Umbilical cord (tissue), 2 donors: ENCODE data around the gene NPPB. TPM values are rescaled to one million over a fixed set of nuclear protein-coding genes. Genes with fewer than 3 reads are reported as not detected.
"Not testable (repeated sequence)": the region's sequence is repeated elsewhere in the genome, so short reads cannot be mapped to it uniquely, and the experiment has no call there.

Experiments
- DNase-seq: peaks from one replicate; pipeline ENCODE4 v3.0.0-alpha.2; 2015; ENCODE audit warnings: low spot score
- total RNA-seq: library from RNA; depleted of rRNA; stranded (reverse); fragments of >200 nt; gene quantifications from one replicate; pipeline ENCODE4 v1.2.3, GENCODE V29; 2014; ENCODE audit warnings: low replicate concordance; ENCODE audit not compliant: insufficient read depth

Gene NPPB
- total RNA-seq = not detected

DNA sequence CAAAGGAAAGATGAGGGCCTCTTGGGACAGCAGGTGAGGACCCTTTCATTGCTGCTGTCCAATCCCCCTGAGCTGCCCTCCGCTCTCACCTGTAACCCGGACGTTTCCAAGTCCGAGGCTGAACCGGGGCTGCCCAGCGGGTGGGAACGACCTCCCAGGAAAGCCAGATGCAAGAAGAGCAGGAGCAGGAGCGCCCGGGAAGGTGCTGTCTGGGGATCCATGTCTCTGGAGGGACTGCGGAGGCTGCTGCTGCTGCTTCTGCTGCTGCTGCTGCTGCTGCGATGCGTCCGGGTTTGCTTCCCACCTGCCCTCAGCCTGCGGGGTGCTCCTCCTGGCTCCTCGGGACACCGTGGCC is at the start of gene NPPB:
NPPB (minus strand) TSS at position 333 of the 355 bp plus-strand sequence; CDS start at position 221, 112 bp downstream.
- DNase-seq = no peak

DNA sequence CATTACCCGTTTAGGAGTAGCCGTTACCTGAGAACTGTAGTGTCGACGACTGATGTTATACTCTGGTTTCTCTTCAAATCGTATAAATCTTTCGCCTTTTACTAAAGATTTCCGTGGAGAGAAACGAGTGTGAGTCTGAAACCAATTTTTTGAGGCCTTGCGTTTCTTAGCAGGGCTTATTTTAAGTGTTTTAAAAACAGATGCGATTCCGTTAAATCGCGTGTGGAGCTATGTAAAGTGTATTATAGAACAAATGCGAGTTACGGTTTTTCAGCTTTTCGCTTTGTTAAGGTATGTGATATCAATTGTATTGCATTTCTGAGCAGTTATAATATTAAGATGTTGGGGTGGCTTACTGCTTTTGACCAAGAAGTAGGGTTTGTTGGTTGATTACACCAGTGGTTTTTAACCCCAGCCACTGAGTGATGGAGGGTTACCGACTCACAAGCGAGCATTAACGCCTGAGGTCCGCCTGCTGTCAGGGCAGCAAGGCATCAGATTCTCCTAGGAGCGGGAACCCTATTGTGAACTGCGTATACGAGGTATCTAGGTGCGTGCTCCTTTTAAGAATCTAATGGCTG is 49.4 kb upstream of the NPPB start:
- peak; percentile 97 for DNase-seq

DNA sequence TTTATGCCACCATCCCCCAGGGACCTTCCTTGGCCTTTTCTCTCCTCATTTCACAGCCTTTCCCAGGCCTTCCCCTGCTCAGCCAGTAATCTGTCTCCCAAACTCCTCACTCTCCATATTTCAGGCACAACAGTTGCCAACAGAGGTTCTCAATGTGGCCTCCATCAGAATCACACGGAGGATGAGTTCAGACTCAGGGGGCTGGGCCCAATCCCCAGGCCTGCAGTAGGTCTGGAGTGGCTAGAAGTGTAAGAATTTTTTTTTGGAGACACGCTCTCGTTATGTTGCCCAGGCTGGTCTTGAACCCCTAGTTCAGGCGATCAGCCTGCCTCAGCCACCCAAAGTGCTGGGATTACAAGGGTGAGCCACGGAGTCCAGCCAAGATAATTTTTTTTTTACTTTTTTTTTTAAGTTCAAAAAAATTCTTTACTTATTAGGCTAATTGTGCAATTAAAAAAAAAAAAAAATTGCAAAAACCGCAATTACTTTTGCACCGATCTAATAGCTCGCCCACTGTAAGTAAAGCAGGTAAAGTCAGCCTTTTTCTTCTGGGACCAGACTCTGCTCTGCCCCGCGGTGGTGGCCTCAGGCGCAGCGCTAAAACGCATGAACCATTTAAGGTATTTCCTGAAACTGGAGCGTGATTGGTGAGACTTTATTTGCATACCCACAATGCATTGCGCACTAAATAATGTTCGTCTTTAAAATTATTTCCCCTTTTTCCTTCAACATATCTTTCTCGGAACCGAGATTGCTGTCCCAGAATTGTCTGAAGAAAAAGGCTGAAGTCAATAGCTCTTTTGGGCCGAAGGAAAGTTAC is 48.7 kb upstream of the NPPB start:
- DNase-seq = peak; percentile 98

DNA sequence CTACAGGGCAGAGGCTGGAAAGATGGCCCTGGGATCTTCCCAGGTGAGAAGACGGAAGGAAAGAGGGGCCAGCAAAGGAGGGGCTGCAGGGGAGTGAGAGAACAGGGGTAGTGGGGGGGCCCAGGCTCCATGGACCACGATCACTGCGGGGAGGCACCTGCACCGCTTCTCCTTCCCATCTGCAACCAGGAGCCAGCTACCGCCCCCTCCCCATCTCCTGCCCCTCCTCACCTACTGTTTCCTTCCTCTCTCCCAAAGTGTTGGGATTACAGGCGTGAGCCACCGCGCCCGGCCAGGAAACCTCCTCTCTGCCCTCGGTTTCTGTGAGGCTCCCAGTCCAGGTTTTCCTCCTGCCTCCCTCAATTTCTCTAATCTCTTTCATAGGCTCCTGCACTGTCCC is 48.1 kb upstream of the NPPB start:
- no peak for DNase-seq

DNA sequence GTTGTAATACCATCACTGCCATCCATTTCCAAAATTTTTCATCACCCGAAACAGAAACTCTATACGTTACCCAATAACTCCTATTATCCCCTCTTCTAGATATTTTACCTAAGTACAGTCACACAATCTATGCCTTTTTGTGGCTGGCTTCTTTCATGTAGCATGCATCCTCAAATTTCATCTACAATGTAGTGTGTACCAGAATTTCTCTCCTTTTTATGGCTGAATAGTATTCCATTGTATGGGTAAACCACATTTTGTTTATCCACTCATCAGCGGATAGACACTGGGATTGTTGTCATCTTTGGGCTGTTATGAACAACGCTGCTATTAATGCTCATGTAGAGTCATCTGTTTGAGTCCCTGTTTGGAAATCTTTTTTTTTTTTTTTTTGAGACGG is 46.2 kb upstream of the NPPB start:
- no peak for DNase-seq

DNA sequence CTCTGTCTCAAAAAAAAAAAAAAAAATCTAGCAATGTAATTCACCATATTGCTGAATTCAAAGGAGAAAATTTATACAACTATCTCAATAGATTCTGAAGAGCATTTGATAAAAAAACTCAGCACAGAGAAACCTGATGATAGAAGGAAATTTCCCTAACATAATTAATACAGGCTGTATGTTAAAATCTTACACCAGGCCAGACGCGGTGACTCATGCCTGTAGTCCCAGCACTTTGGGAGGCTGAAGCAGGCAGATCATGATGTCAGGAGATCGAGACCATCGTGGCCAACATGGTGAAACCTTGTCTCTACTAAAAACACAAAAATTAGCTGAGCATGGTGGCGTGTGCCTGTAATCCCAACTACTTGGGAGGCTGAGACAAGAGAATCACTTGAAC is 45.4 kb upstream of the NPPB start:
- not testable (repeated sequence) for DNase-seq

DNA sequence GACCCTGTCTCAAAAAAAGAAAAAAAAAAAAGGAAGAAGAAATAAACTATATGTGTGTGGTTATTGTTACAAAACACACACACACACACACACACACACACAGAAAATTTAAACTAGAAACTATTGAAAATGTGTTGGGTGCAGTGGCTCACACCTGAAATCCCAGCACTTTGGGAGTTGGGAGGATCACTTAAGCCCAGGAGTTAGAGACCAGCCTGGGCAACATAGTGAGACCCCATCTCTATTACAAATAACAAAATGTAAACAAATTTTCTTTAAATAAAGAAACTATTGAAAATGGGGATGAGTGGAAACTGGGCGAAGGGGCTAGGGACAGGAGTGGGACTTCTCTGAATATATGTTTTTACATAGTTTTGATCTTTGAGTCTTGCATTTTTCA is 44.5 kb upstream of the NPPB start:
- DNase-seq = no peak

DNA sequence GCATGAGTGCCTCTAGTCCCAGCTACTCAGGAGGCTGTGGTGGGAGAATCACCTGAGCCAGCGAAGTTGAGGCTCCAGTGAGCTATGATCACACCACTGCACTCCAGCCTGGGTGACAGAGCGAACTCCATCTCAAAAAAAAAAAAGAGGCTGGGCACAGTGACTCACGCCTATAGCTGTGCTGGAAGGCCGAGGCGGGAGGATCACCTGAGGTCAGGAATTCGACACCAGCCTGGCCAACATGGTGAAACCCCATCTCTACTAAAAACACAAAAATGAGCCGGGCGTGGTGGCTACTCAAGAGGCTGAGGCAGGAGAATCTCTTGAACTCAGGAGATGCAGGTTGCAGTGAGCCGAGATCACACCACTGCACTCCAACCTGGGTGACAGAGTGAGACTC is 42.7 kb upstream of the NPPB start:
- not testable (repeated sequence) for DNase-seq

DNA sequence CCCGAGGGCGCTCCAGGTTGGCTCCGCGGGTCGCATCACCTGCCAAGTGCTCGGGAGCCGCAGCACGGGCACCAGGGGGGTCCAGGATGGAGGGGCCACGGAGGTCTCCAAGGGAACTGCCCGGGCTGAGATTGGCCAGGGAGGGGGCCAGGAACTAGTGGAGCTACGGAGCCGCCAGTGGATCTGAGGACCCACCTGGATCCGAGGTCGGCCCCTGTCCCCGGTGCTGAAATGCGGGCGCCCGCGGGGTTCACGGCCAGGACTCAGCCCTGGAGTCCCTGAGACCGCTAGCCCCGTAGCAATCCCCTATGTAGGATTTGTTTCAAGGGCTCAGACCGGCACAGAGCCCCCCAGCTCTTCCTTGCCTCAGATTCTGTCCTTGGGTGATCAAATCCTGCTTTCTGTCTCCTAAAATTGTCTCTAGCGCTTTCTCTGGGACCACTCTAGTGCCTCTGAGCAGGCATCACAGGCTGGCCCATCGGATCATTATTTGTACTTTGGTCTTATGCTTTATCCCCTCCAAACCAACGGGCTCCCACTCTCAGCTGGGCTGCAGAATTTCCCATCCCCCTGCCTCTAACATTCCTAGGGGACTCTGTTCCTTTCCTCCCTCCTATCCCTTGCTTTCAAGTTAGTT is 40.2 kb upstream of the NPPB start:
- no peak for DNase-seq

DNA sequence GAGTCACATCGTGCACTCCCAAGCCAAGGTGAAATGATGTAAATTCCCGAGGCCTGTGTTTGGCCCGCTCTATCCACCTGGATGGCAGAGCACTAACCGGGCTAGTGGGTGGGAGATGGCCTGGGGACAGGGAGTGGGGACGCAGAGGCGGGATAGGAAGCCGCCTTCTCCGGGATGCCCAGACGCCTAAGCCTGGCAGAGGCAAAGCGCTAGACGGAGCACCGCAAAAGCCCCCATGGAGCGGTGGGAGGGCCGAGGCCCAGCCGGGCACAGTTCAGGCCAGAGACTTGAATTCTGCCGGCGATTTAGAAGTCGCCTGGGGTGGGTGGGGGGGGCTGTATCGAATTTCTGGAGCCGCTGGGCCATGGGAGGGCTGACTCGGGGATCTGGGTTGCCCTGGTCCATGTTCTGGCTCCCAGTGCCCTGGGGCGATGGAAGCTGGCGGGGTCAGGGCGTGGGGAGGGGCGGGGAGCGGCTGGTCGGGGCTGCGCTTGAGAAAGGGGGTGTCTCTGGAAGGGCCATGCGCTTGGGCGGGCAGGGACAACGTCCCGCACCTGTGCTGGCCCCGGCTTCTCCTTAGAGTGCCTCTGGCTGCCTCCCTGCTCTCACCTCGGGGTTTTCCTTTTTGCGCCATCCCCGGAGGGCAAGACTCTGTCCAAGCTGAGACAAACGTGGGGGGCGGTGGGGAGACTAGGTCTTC is 39.5 kb upstream of the NPPB start:
- no peak for DNase-seq

DNA sequence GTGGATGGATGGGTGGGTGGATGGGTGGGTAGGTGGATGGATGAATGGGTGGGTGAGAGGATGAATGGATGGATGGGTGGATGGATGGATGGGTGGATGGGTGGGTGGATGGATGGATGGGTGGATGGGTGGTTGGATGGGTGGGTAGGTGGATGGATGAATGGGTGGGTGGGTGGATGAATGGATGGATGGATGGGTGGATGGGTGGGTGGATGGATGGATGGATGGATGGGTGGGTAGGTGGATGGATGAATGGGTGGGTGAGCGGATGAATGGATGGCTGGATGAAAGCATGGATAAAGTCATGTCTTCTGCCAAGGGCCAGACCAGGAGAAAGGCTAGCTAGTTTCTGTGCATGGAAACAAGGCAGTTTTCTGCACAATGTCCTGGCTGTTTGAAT is 35.8 kb upstream of the NPPB start:
- DNase-seq = not testable (repeated sequence)

DNA sequence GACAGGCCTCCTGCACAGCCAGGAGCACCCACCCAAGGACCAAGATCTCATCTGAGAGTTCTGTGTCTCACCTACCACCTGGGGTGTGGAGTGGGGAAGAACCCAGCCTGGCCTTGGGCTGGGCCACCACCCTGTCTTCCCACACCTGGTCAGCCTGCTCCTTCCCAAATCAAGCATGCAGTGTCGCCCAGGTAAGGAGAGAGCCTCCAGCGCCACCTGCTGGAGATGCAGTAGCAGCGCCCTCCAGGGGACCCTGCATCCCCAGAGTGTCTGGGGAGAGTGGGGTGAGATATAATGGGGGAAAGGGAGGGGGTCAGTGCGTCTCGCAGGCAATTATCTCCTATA is 35.1 kb upstream of the NPPB start:
- peak; percentile 14 for DNase-seq

DNA sequence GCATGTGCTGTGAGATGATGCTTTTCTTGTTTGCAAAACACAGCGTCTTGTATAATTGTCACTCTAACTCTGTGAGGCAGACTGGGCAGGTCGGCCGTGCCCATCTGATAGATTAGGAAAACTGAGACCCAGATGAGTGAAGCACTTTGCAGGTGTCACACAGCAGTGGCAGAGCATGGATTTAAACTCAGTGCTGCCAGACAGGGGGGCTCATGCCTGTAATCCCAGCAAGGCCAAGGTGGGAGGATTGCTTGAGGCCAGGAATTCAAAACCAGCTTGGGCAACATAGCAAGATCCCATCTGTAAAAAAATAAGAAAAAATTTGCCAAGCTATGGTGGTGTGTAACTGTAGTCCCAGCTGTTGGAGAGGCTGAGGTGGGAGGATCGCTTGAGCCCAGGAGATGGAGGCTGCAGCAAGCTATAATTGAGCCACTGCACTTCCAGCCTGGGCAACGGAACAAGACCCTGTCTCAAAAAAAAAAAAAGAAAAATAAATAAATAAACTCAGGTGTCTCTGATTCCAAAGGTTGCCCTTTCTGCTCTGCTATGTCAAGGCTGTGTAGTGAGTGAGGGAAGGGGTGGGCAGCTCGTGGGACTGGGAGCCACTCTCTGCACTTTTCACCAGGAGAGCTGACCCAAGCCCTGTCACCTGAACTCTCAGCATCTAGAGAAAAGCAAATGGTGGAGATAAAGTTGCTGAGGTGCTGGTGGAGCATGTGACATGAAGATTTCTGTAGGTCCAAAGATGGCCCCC is 32.9 kb upstream of the NPPB start:
- no peak for DNase-seq

DNA sequence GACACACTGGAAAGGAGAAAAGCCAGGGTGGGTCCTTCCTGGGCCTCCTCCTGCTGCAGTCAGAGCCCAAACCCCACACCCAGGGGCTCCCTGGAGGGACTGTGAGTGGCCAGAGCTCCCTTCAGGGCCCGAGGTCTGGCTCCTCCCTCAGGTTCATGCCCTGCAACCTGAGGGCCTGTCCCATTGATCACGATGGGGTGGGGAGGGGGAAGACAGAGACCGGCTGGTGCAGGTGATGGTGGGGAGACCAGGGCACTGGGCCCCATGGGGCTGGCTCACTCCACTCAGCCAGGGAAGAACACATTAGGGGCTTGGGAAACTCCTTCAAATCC is 30.1 kb upstream of the NPPB start:
- no peak for DNase-seq

DNA sequence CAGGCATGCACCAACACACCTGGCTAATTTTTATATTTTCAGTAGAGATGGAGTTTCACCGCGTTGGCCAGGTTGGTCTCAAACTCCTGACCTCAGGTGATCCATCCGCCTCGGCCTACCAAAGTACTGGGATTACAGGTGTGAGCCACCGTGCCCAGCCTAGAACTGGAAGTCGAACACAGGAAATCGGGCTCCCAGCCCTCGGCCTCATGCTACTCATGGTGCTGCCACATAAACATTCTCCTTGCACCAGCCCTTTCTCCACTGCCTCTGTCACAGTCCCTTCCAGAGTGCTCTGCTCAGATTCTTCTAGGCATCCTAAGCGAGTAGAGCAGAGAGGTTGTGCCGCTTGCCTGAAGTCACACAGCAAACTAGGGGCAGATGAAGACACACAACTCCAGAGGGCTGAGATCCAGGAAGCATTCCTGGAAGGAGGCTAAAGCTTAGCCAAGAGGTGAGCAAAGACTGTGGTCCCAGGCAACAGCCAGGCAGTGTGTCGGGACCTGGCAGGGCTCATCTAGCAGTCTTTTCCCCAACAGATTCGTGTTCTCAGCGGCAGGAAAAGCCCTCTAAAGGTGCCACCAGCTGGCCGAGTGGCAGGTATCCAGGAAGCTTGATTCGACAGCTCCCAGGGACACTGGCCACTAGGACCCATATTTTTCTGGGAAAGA is 29.6 kb upstream of the NPPB start:
- no peak for DNase-seq

DNA sequence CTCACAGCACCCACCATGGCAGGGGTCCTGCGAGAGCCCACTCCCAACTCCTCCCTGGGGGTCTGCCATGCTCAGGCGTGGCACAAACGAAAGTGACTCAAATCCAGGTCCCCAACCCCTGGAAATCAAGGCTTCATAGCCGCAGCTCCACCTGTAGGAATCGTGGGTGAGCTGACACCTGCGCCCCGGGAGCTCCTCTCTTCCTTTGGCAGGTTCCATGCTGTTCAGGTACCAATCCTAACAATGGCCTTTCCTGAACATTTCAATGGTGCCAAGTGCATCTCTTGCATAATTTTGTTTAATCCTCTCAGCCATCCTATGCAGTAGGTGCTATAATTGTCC is 28.9 kb upstream of the NPPB start:
- DNase-seq = no peak

DNA sequence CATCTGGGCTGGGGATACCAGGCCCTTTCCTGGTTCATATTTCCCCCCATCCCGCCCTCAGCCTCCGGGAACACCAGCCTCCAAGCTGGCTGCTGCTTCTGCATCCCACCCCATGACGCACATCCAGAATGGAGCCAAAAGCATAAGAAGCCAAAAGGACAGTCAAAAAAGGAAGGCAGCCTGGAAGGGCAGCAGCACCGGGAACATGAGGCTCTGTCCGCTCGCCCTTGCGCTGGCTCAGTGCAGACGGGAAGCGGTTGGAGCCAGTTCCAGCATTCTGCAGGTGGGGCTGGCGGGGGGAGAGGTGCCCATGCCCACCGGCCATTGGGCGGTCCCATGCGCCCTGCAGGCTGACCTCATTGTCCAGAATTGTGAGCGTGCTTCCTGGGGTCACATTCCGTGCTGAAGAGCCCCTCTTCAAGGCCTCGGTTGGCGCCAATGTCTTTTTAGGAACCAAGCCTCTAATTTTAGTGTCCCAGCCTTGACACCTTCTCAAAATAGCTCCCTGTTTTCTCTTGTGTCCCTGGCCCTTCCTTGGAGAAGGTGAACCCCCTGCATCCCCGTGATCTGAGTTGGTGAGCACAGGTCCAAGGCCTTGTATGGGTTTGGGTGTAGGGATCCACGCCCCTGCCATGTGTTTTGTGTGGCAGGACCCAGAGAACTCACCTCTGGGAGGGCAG is 28.4 kb upstream of the NPPB start:
- DNase-seq = no peak

DNA sequence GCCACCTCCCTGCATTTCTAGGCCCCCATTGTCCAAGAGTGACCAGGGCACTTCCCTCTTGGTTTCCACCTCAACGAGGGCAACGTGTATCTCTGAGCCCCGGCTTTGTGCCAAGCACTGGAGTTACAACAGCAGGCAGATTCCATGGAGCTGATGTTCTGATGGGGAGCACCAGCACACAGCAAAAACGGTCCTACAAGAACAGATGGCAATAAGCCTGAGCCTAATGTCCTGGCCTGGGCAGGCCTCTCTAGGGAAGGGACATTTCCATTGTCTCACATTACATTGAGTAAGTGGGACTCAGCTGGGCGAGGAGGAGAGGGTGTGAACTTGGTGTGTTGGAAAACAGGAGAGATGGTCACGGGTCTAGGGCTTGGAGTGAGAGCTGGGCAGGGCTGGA is 27.2 kb upstream of the NPPB start:
- DNase-seq = no peak

DNA sequence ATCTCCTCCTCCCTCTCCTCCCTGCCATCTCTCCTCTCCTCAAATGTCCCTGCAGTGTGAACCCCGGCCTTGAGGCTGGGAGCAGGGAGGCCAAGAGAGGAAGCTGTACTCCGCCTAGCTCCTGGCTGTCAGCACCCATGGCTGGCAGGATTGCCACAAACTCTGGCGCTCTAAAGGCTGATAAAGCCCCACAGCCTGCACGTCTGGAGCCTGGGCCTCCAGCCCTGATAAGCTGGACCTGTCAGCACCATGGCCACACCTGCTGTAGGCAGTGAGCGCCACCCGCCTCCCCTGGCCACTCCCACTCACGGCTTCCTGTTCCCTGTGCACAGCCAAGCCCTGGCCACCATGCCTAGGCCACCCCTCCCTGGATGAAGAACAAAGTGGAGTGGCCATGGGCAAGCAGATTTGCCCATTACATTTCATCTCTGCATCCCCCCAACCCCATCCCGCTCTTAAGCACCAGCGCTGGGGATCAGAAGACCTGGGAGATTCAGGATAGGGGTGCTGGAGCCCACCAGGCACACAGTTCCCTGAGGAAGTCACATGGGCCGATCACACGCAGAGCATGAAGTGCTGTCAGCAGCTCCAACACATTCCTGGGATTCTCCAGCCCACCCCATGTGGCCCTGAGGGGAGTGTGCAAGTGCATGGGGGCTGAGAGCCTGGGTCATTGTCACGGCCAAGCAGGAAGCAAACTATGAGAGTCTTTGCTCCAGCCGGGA is 24.2 kb upstream of the NPPB start:
- peak; percentile 23 for DNase-seq

DNA sequence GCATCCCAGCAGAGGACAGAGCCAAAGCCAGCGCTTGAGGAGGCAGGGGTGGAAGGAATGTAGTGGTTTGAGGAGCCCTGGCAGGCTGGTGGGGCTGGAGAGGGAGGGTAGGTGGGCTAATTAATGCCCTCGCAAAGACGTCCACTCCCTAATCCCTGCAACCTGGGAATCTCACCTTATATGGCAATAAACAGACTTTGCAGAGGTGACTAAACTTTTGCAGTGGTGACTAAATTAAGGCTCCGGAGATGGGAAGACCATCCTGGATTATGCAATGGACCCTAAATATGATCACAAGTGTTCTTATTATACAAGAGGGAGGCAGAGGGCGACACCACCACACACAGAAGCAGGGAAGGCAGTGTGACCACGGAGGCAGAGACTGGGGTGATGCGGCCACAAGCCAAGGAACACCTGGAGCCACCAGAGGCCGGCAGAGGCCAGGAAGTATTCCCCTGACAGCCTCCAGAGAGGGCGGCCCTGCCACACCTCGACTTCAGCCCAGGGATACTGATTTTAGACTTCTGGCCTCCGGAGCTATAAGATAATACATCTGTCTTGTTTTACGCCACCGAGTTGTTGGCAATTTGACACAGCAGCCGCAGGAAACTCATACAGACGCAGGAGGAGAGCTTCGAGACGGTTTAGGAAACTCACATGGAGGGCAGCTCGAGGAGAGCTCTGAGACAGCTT is 23.1 kb upstream of the NPPB start:
- no peak for DNase-seq
